HG02571 (cell line): ENCODE measurements around the gene BAMBI.

Experiments
- ATAC-seq: cut with Tn5 transposase; IDR thresholded peaks from one replicate; pipeline ENCODE4 v1.9.1; 2021; ENCODE audit warnings: mild to moderate bottlenecking, moderate library complexity; ENCODE audit not compliant: unreplicated experiment

BAMBI gene

DNA sequence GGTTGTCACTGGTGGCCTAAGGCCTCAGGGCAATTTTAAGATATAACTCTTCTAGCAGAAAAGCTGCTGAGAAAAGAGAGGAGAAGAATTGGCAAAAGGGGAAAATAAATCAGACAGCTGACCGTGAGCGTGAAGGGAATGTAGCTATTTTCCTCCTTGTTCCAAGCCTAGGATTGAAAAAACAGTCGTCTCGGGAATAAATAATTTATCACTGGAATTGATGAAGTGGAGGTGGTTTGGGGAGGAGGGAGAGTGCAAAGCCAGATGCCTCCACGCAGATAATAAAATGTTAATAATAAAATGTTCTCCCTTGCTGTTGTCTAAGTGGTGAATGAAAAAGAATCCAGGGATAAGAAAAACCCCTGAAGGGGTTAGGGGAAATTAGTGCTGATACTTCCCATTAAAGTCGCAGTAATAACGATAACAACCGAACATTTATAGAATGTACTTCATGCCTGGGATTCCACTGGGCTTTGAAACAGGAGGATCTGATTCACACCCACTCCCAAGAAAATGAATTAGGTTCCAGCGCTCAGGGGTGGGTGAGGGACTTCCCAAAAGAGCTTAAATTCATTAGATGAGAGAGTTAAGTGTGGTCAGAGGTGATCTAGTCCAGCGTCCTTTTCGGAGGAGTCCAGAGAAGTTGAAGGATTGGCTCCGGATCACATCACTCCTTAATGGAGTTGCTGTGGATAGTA, 27.3 kb downstream of the BAMBI start:
- ATAC-seq, result no peak

GRCh38 chr10:28705472-28705871, 28.2 kb downstream of the BAMBI start:
- no peak for ATAC-seq

DNA sequence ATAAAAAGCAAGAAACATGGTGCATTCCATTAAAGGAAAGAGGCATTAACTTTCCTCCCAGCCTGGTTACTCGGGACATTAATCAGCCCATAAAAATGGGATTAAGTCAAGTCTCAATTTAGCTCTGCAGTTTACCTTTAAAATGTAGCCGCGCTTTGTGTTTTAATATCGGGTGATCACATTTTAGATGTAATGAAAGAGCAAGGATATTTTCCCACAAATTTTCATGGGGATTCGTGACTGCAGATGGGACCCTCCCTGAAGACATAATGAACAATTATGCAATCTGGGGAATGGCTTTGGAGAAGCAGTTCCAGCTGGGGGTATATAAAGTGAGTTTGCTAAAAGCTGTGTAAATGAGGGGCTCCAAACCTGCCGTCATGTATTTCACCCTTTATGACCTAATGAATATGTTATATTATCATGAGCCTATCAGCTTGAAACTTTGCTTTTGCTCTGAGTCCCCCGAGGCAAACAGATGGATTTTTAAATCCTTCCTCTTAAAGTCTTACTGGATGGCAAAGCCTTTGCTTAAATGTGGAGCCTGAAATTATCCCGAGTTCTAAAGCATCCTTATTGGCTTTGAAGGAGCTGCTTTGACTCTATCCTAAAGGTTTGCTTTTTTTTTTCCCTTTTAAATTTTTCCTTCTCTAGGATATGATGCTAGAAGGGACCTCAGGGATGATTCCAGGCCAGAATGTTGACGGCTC, 31.8 kb downstream of the BAMBI start:
- ATAC-seq, result no peak

DNA sequence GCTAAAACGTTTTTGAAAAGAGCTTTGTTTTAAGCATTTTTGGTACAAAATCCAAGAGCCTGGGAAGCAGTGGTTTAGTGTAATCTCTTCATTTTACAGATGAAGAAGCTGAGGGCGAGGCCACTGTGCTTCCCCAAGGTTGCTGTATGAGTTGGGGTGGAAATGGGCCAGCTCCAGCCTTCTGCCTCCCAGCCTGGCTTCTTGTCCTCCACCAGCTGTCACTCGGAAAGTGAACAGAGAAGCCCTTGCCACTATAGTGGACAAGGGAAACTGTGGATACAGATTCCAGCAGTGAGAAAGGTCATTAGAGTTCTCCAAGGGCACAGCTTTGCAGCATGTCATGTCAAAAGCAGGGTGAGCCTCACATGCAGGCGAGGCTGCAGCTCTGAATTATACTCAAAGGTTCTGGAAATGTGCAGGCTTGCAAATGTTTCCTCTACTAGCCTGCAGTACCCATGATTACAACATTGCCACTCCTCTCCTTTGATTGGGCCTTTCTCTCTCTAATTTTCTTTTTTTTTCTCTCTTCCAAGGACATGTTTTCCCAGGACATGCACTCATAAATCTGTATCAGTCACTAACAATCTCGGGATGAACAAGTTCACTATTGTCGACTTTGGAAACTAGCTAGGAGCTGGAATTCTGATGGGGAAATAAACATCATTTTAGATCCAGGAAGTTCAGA, 33.0 kb downstream of the BAMBI start:
- ATAC-seq, result no peak

DNA sequence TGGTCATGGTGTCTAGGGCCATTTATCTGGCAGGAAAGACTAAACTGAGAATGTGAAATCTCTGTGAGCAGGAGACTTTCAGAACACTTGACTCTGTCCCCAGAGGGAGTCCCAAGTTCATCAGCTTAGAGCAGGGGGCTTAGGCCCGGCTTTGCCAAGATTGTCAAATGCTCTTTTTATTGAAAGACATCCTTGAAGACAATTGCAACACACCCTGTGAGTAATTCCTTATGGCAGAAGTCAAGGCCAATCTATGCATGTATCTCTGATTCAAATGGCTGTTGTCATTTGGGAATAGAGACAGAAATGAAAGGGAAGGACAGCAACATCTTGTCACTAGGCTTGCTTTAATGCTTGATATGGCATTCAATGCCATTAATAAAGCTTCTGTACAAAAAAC, 33.7 kb downstream of the BAMBI start:
- no peak for ATAC-seq

DNA sequence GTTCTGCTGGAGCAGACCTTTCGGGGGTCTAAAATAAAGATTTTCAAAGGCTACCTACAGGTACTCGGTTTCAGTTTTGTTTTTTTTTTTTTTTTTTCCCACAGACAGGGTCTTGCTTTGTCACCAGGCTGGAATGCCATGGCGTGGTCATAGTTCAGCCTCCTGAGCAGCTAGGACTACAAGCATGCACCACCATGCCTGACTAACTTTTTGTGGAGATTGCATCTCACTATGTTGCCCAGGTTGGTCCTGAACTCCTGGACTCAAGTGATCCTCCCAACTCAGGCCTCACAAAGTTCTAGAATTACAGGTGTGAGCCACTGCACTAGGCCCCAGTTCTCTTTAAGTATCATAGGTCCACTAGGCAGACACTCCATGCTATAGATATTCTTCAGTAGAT, 34.5 kb downstream of the BAMBI start:
- ATAC-seq, result no peak

DNA sequence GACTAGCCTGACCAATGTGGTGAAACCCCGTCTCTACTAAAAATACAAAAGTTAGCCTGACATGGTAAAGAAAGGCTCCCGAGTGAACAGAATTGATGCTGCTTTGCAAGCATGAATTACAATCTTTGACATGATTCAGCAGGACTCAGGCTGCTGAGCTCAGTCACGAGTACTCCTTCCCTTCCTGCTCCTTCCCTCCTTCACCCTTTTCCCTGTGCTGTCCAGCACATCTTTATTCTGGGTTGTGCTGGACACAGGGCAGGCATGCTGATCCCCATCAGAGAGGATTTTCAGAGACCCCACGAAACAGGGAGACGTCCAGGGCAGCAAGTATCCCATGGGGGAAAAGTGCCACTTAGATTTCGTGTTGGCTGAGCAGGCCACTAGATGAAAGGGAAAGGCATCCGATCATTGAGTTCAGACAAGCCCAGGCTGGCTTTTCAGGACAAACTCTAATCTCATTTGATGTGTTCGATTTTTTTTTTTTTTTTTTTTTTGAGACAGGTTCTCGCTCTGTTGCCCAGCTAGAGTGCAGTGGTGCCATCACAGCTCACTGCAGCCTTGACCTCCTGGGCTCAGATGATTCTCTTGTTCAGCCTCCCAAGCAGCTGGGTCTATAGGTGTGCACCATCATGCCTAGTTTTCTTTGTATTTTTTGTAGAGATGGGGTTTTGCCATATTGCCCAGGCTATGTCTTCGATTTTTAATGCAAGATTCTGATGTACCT, 36.5 kb downstream of the BAMBI start:
- ATAC-seq, result no peak

DNA sequence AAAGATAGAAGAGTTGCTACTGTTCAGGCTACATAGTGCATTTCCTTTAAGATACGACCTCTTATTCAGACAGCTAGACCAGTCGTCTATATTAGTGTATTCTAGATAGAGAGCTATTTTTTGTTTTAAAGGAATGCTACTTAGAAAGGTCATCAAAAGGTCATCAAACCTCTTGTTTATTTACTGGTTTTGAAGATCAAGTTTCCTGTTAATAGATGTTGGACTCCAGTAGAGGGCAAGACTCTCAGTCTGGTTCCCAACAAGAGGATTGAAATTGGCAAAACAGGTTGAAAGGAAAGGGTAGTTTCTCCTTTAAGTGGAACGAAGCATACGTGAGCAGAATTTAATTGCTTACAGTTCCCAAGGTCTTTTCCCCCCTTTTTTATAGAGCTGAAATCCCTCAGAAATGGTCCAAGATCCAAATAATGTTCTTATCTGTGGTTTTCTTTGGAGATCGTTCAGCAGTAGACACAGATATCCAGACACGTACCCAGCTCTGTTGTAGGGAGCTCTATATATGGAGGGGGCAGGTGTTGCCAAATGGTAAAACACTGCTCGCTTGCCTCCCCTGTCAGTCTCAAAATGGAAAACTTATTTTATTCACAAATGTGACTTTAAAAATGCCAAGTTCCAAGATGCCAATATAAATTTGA, 37.2 kb downstream of the BAMBI start:
- no peak for ATAC-seq

GRCh38 chr10:28715246-28715645, 37.9 kb downstream of the BAMBI start:
- no peak for ATAC-seq

- no peak for ATAC-seq
Observed at GRCh38 chr10:28715757-28716156, 38.4 kb downstream of the BAMBI start.

- ATAC-seq, result no peak
Observed at GRCh38 chr10:28716748-28717147, 39.4 kb downstream of the BAMBI start.

DNA sequence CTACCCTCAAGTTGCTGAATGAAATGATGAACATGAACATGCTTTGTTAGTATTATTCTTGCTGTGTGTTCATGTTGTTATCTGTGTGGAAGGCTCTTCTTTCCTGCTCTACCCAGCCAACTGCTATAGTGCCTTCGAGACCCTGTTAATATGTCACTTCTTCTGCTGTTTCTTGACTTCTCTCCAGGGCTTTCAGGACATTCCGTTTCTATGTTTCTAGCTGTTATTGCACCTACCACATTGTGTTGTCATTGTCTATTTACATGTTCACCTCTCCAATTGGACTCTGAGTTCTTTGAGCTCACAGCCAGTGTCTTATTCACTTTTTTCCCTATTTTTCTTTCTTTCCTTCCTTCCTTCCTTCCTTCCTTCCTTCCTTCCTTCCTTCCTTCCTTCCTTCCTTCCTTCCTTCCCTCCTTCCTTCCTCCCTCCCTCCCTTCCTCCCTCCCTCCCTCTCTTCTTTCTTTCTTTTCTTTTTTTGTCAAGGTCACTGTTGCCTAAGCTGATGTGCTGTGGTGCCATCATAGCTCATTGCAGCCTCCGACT, 40.4 kb downstream of the BAMBI start:
- ATAC-seq, result no peak

DNA sequence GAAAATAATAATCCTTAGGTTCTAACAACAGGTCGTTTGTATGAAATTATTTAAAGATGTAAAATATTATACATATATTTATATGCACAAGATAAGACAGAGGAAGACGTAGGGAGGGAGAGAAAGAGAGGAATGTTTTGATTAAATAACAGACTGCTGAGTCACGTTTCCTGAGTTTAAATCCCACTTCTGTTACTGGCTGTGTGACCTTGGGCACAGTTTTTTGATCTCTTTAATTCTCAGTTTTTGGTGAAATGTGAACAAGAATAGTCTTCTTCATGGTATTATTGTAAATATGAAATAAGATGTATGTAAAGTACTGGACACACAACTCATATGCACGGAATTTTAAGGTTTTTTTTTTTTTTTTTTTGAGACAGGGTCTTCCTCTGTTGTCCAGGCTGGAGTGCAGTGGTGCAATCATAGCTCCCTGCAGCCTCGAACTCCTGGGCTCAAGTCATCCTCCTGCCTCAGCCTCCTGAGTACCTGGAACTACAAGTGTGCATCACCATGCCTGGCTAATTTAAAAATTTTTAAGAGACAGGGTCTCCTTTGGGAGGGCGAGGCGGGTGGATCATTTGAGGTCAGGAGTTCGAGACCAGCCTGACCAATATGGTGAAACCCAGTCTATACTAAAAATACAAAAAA, 42.6 kb downstream of the BAMBI start:
- ATAC-seq, result no peak

GRCh38 chr10:28721318-28721951, 44.1 kb downstream of the BAMBI start:
- no peak for ATAC-seq

- ATAC-seq, result no peak
Observed at GRCh38 chr10:28722065-28722803, 44.9 kb downstream of the BAMBI start.

- ATAC-seq, result no peak
Observed at GRCh38 chr10:28728366-28728765, 51.0 kb downstream of the BAMBI start.

DNA sequence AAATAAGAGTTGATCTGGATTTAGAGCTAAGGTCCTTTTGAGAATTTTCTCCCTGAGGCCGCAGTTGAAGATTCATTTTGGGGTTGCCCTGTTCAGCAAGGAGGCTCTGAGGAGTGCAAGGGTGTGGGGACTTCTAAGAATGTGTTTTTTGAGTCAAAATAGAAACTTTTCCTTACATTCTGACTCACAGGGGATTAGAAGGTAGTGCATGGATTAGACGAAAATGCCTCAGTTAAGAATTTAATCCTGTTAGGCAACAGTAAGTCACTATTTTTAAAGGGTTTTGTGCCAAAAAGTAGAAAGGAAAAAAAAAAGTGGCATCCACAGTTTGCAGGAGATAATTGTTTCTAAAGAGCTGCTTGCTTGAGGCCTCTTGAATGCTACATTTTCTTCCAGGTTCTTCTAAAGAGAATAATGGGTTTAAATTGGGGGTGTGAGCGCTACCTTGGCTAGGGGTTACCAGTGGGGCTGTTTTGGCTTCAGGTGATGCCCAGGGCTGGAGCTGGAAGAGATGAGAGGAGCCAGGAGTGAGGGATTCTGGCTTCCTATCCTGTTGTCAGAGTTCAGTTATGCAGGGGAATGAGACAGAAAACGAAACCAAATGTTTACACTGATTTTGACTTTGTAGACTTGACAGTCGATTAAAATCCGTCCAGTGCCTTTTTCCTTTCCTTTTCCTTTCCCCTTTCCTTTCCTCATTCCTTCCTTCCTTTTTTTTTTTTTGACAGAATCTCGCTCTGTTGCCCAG, 52.9 kb downstream of the BAMBI start:
- ATAC-seq, result no peak

- no peak for ATAC-seq
Observed at GRCh38 chr10:28732091-28732490, 54.8 kb downstream of the BAMBI start.
